Nephron progenitor cell (in vitro differentiated cells): ENCODE data around the gene KAT2B.

Experiments
- DNase-seq: peaks from one replicate; pipeline ENCODE4 v3.0.0; 2021
- H3K27ac Mint-ChIP-seq: 2 replicates; pipeline ENCODE4 v1.8.0; 2021; ENCODE audit warnings: mild to moderate bottlenecking, moderate library complexity, mixed read lengths
- H3K27me3 Mint-ChIP-seq: 2 replicates; pipeline ENCODE4 v1.8.0; 2021; ENCODE audit warnings: mild to moderate bottlenecking, low read depth, mixed read lengths; ENCODE audit not compliant: poor library complexity
- H3K36me3 Mint-ChIP-seq: 2 replicates; pipeline ENCODE4 v1.8.0; 2021; ENCODE audit warnings: low read depth, mixed read lengths
- H3K4me1 Mint-ChIP-seq: 2 replicates; pipeline ENCODE4 v1.8.0; 2021; ENCODE audit warnings: mixed read lengths
- H3K4me3 Mint-ChIP-seq: 2 replicates; pipeline ENCODE4 v1.8.0; 2021; ENCODE audit warnings: mild to moderate bottlenecking, moderate library complexity, mixed read lengths
- H3K9me3 Mint-ChIP-seq: 2 replicates; pipeline ENCODE4 v1.8.0; 2021; ENCODE audit warnings: mild to moderate bottlenecking, moderate library complexity, mixed read lengths
- TF ChIP-seq, protein P1 (sequence below): fragments of 200-600 bp; sonication (generic); IDR thresholded peaks from 2 replicates; pipeline ENCODE4 v1.5.0; 2021; ENCODE audit warnings: antibody characterized with exemption

KAT2B gene

DNA sequence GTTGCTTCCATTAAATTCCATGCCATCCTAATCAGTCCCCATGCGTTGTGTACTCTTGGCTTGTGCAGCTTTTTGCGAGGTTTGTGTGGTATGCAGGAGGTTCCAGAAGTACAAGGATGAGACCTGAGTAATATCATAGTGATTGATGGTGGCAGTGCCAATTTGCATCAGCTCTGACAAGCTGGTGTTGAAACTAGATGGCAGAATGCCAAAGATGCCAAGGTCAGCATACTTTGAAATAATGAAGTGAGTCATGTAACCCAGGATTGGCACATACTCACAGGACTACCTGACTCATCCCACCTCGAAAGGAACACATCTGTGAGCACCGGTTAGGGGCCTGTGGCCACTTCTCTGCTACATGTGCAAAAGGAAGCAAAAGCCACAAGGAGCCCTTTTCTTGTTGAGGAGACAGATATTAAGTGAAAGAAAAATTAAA is 14.3 kb downstream of the KAT2B start:
- Mint-ChIP-seq H3K27ac (no peak overlapping the region), H3K4me1 (peaks cover 8% of the 10 kb centered on the region), H3K36me3 (no peaks in the 10 kb centered on the region), H3K4me3 (no peak overlapping the region), H3K27me3 (no peaks in the 10 kb centered on the region), H3K9me3 (no peaks in the 10 kb centered on the region)
- TF ChIP-seq, protein P1, sequence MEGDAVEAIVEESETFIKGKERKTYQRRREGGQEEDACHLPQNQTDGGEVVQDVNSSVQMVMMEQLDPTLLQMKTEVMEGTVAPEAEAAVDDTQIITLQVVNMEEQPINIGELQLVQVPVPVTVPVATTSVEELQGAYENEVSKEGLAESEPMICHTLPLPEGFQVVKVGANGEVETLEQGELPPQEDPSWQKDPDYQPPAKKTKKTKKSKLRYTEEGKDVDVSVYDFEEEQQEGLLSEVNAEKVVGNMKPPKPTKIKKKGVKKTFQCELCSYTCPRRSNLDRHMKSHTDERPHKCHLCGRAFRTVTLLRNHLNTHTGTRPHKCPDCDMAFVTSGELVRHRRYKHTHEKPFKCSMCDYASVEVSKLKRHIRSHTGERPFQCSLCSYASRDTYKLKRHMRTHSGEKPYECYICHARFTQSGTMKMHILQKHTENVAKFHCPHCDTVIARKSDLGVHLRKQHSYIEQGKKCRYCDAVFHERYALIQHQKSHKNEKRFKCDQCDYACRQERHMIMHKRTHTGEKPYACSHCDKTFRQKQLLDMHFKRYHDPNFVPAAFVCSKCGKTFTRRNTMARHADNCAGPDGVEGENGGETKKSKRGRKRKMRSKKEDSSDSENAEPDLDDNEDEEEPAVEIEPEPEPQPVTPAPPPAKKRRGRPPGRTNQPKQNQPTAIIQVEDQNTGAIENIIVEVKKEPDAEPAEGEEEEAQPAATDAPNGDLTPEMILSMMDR, result no peak
- no peak for DNase-seq

DNA sequence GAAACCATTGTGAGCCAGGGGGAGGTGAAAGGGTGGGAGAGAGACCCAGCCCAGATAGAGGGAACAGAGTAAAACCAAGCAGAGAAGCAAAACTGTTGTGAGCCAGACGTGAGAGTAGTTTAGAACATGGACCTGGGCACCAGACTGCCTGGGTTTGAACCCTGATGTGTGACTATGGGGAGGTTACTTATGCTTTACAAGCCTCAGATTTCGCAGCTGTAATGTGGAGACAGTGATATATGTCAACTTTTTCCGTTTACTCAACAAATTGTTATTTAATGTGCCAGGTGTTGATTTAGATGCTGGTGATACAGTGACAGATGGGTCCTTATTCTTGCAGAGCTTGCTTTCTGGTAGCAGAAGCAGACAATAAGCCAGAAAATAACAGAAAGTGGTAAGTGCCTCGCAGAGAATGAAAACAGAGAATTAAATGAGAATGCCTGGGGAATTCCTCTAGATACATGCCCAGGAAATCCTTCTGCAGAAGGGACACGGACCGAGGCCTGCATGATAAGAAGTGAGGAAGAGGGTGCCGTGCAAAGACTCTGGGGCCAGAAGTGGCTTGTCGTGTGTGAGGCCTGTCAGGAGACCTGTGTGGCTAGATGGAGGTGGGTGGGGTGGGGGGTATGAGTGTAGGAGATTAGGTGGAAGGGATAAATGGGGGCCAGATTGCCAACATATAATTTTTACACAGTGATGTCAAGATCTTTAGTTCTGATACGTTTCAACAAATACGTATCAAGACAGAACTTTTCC is 15.0 kb downstream of the KAT2B start:
- peaks cover 1% of the 10 kb centered on the region for H3K4me1 Mint-ChIP-seq
- H3K36me3 Mint-ChIP-seq, result no peaks in the 10 kb centered on the region
- H3K27me3 Mint-ChIP-seq, result no peaks in the 10 kb centered on the region
- no peak overlapping the region for H3K27ac Mint-ChIP-seq
- no peak for DNase-seq
- TF ChIP-seq, protein P1, result no peak
- H3K9me3 Mint-ChIP-seq, result peaks cover 4% of the 10 kb centered on the region
- no peak overlapping the region for H3K4me3 Mint-ChIP-seq

DNA sequence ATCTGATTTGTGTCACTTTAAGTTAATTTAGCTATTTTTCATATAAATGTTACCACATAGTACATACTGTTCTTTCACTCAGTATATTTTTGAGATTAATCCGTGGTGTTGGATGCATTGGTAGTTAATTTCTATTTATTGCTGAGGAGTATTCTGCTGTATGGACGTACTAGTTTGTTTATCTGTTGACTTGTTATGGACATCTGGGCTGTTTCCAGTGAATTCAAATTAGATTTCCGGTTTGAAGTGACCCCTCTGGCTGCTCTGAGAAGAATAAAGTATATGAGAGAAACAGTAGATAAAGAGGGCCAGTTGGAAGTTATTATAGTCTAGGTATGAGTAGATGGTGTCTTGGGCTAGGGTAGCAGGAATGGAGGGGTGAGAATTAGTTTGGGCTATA is 15.6 kb downstream of the KAT2B start:
- Mint-ChIP-seq H3K9me3 (peaks cover 4% of the 10 kb centered on the region), H3K36me3 (no peaks in the 10 kb centered on the region), H3K4me1 (no peaks in the 10 kb centered on the region), H3K27ac (no peak overlapping the region), H3K27me3 (no peaks in the 10 kb centered on the region), H3K4me3 (no peak overlapping the region)
- TF ChIP-seq, protein P1, result no peak
- no peak for DNase-seq

DNA sequence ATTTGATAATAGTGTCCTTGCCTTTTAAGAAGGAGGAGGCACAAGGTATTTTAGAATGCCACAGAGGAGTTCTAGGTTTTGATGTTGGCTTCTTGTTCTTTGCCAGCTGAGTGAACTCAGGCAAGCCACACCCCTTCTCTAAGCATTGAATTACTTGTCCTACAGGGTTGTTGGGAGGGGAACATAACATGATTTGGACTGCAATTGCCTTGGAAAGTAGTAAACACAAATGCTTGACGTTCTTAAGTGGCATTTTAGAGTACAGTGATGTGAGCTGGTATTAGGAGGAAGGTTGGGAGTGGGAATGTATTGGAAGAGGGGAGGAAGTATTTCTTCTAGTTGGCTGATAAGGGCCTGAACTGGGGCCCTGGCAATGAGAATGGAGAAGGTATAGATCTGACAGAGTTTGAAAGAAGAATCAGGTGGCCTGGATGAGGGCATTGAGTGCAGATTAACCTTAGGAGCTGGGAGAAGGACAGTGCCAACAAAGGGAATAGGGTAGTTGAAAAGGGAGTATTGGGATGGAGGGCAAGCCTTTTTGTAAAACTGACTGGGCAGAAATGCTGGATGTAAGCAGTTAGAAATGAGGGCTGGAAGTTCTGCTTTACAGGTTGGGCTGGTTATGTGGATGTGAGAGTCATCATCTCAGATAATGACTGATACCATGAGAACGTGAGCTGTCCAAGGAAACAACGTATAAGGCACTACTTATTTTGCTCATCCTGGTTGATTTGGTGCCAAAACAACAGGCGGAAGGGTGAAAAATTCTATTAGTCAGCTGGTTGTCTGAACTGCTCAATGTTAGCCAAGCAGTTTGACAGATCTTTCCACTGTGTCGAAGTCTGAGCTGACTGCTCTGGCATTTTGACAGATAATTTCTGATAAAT is 16.7 kb downstream of the KAT2B start:
- TF ChIP-seq, protein P1, result no peak
- Mint-ChIP-seq H3K4me3 (no peak overlapping the region), H3K9me3 (peaks cover 4% of the 10 kb centered on the region), H3K36me3 (no peaks in the 10 kb centered on the region), H3K27ac (no peak overlapping the region), H3K4me1 (no peaks in the 10 kb centered on the region), H3K27me3 (no peaks in the 10 kb centered on the region)
- DNase-seq, result no peak

DNA sequence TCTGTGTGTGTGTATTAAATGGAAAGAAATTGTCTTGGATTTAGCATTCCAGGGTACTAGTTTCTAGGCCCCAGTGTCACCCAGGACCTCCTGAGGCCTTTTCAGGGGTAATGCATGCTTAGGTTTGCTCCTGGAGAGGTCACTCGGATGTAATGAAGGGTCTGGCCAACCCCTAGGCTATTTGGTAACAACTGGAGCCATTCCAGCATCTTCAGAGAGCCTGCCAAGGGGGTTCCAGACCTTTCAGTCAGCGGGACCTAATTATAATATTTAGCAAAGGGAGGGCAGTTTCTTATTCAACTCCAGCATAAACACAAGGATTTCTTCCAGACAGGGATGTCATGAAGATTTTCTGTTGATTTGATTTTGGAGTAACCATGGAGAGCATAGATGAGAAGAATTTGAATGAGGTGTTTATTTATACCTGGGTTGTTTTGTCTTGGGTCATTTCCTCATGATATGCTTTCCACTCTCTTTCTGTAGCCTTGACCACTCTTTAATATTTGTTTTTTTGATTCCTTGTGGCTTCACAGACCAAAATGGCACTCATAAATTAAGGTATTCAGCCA is 17.4 kb downstream of the KAT2B start:
- Mint-ChIP-seq H3K9me3 (peaks cover 4% of the 10 kb centered on the region), H3K4me3 (no peak overlapping the region), H3K27ac (no peak overlapping the region), H3K36me3 (no peaks in the 10 kb centered on the region), H3K27me3 (no peaks in the 10 kb centered on the region), H3K4me1 (no peaks in the 10 kb centered on the region)
- no peak for DNase-seq
- TF ChIP-seq, protein P1, result no peak
